Fibroblast of skin of right quadriceps (primary cell): ENCODE data around the gene CAPN9.

Experiments
- DNase-seq: peaks from one replicate; pipeline ENCODE4 v3.0.0-alpha.2; 2013

CAPN9 gene

DNA sequence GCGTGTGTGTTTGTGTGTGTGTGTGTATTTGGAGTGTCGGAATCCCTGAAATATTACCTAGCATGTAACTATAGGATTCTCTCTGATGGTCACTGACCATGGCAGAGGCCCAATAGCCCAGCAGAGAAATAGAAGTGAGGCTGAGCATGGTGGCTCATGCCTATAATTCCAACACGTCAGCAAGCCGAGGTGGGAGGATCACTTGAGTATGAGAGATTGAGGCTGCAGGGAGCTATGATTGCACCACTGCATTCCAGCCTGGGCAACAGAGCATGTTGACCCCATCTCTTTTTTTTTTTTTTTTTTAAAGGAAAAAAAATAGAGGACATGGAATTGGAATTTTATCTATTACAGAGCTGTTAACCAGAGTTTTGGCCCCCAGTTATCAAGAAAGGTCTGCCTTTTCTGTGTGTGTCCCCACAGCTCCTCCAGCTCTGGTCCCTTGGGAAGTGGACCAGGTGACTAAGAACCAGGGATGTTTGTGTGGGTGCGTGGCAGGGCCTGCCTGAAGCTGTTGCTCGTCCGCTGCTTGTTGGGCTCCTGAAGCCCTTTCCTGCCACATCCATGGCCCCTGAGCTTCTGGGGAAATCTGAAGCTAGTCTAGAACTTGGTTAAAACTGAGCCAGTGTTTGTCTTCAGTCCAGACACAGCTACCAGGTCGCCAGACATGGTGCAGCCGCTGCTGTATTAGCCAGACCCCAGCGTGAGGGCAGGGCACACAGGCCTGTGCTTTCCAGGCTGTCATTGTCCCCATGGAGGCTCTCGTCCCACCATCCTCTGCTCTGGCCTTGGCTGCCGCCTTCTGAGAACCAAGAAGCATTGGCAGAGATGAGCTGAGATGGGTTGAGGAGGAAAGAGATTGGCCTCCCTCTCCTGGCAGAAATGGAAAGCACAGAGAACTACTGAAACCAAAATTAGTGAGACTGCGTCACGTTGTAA is 25.5 kb downstream of the CAPN9 start:
- peak; percentile 62 for DNase-seq

GRCh38 chr1:230773396-230774033 is 26.3 kb downstream of the CAPN9 start:
- DNase-seq: no peak

GRCh38 chr1:230778916-230779590 is 31.9 kb downstream of the CAPN9 start:
- no peak for DNase-seq

DNA sequence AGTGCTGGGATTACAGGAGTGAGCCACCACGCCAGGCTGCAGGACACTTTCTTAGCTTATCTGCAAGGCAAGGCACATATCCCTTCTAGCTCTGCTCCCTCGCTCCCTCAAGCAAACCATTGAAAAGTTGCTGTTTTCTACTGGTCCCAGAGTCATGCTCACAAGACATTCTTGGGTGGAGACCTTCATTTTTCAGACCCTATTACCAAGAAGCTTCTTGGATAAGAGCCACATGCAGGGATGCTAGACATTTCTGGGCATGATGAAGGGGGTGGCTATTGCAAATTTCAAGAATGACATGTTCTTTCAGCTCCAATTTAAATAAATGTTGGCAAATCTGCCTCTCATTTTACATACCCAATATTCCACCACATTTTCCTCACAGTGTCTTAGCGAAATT is 33.9 kb downstream of the CAPN9 start:
- no peak for DNase-seq

GRCh38 chr1:230781594-230781993 is 34.4 kb downstream of the CAPN9 start:
- DNase-seq: no peak

DNA sequence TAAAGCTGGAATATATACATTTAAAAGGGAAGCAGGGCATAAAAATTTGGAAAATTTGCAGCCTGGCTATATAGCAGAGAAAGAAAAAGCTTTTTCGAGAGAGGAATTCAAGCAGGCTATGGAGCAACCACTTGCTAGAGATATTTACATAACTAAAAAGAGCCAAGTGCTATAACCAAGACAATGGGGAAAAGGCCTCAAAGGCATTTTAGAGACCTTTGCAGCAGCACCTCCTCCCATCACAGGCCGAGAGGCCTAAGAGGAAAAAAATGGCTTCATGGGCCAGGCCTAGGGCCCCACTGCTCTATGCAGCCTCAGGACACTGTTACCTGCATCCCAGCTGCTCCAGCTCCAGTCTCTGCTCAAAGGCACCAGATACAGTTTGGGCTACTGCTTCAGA is 37.0 kb downstream of the CAPN9 start:
- DNase-seq: no peak

- no peak for DNase-seq
Measured at GRCh38 chr1:230785636-230786384, 38.6 kb downstream of the CAPN9 start.

DNA sequence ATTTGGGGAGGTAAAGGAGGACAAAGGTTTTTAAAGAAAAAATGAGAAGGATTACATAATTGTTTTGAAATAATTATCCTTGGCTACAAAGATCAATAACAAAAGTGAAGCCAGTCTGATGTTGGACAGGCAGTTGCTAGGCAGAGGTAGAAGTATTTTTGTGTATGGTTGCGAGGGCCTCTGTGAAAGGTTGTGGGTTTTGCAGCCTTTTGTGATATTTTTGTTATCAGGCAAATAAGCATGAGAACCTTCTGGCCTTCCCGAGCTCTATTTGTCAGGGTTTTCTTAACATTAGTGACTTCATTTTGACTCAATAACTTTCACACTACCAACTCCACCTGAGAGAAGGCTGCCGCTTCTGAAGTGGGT is 39.2 kb downstream of the CAPN9 start:
- DNase-seq: no peak

- no peak for DNase-seq
Measured at GRCh38 chr1:230787471-230787870, 40.3 kb downstream of the CAPN9 start.

- DNase-seq: no peak
Measured at GRCh38 chr1:230788561-230789275, 41.5 kb downstream of the CAPN9 start.

DNA sequence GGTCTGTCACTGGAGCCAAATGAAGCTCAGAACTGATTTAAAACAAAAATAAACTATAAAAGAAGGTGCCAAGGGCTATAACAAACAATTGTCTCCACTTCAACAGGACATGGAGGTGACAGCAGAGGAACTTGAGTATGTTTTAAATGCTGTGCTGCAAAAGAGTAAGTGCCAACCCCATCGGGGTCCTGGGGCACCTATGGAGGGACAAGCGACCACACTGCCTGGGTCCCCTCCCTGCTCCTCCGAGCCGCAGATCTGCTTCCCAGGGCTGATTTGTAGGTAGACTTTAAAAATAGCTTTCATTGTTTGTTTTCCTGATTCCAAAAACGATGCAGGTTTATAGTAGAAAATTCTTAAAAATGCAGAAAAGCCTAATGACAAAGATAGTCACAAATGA is 42.8 kb downstream of the CAPN9 start:
- DNase-seq: no peak

DNA sequence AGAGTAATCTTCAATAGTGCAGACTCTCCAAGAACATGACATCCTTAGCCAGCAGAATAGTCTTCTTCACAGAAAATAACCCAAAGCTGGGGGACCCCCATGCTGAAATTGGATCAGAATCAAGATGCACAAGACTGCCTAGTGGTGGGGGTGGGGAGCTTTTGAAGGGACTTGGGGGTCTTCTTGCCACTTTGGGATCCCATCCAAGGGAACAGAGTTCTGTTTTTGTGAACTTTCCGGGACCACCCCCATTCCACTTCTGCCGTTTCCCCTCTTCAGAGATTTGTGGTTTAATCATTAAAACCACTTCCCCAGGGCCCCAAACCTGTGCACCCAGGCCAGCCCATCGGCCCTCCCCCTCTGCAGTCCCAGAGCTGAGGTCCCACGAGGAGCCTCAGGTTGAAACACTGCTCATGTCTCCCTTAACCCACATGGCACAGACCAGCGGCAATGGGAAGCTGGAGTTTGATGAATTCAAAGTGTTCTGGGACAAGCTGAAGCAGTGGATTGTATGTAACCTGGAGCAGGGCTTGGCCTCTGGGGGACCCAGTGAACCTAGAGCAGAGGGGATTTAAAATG is 44.9 kb downstream of the CAPN9 start:
- DNase-seq: no peak

GRCh38 chr1:230792691-230793462 is 45.7 kb downstream of the CAPN9 start:
- no peak for DNase-seq

DNA sequence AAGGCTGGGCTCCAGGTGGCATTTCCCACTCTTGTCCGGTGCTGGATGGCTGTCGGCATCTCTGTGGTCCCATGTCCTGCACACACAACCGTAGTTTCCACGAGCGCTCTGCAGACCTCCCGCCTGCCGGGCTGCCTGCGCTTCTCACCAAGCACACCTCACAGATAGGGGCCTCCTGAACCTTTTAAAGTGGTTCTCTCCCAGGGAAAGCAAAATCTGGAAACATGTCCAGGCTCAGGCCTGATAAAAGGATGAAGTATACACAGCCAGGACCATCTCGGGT is 46.2 kb downstream of the CAPN9 start:
- no peak for DNase-seq

- no peak for DNase-seq
Measured at GRCh38 chr1:230794431-230794830, 47.2 kb downstream of the CAPN9 start.

- no peak for DNase-seq
Measured at GRCh38 chr1:230794871-230795605, 47.9 kb downstream of the CAPN9 start.

GRCh38 chr1:230796626-230797025 is 49.4 kb downstream of the CAPN9 start:
- no peak for DNase-seq

DNA sequence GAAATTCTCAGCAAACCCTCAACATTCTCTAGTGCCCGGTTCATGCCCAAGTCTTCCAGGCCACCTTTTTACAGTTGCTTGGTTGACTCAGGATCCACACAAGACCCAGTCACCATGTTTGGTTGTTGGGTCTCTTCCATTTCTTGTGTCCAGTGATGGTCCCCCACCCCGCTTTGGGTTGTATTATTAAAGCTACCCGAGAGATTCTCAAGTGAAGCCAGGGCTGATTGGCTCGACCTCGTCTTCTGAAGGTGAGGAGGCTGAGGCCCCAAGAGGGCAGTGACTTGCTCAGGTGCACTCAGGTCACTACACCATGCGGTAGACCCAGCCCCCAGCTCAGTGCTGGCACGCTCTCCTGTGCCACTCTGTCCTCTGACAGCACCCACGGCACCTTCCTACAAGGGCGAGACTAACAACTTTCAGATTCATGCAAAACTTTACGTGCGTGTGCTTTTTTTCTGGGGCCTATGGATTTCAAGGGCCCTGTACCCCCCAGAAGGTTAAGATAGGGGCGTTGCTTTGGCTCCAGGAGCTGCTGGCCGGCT is 50.3 kb downstream of the CAPN9 start:
- no peak for DNase-seq

DNA sequence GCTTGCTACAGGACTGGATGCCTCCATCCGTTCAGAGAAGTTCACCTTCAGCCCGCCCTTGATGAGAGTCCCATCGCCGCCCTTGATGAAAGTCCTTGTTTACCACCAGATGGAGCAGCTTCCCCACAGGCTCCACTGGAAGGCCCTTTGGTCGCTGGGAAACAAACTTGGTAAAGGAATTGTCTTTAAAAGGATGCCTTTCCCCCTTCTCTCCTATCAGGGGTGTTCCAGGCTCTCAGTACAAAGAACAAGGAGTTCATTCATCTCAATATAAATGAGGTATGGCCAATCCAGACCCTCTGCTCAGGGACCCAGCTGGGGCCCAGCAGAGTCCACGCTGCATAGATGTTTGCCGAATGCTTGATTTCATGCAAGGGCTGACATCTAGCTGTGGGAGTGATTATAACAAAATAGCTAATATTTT is 50.8 kb downstream of the CAPN9 start:
- peak; percentile 70 for DNase-seq

GRCh38 chr1:230798491-230798890 is 51.3 kb downstream of the CAPN9 start:
- no peak for DNase-seq
